GM23338 (cell line): ENCODE data around the gene NEK11. TPM values are rescaled to one million over a fixed set of nuclear protein-coding genes. Genes with fewer than 3 reads are reported as not detected.

Experiments
- ATAC-seq: fragments of 200-7000 bp; cut with Tn5 transposase; 3 replicates; pipeline ENCODE4 v1.9.1; 2020
- DNase-seq: peaks from one replicate; pipeline ENCODE4 v3.0.0-alpha.2; 2015; ENCODE audit warnings: low spot score
- H2AFZ ChIP-seq: fragments of 200-600 bp; sonication (generic); 2 replicates; pipeline ENCODE4 v1.8.0; 2016; ENCODE audit warnings: antibody characterized with exemption, mild to moderate bottlenecking, moderate library complexity
- H3F3A ChIP-seq: fragments of 200-600 bp; sonication (generic); replicated peaks from 2 replicates; pipeline ENCODE4 v1.8.0; 2017; ENCODE audit warnings: antibody characterized with exemption, mixed run types, low read depth
- H3K27ac ChIP-seq: fragments of 200-600 bp; sonication (generic); 2 replicates; pipeline ENCODE4 v1.6.1; 2016; ENCODE audit warnings: low read depth
- H3K27me3 ChIP-seq: fragments of 200-600 bp; sonication (generic); 2 replicates; pipeline ENCODE4 v1.8.0; 2016; ENCODE audit warnings: mild to moderate bottlenecking, mixed run types, moderate library complexity; ENCODE audit not compliant: insufficient read depth
- H3K36me3 ChIP-seq: fragments of 200-600 bp; sonication (generic); 2 replicates; pipeline ENCODE4 v1.8.0; 2016; ENCODE audit warnings: mild to moderate bottlenecking; ENCODE audit not compliant: insufficient read depth
- H3K4me1 ChIP-seq: fragments of 200-600 bp; sonication (generic); 2 replicates; pipeline ENCODE4 v1.8.0; 2016; ENCODE audit warnings: mild to moderate bottlenecking, moderate library complexity; ENCODE audit not compliant: insufficient read depth
- H3K4me2 ChIP-seq: fragments of 200-600 bp; sonication (generic); 2 replicates; pipeline ENCODE4 v1.7.1; 2017; ENCODE audit warnings: mixed run types
- H3K4me3 ChIP-seq: fragments of 200-600 bp; sonication (generic); 2 replicates; pipeline ENCODE4 v1.6.1; 2016; ENCODE audit warnings: mixed run types
- H3K79me2 ChIP-seq: fragments of 200-600 bp; sonication (generic); replicated peaks from 2 replicates; pipeline ENCODE4 v1.8.0; 2017; ENCODE audit warnings: mild to moderate bottlenecking; ENCODE audit not compliant: insufficient read depth
- H3K9me2 ChIP-seq: fragments of 200-600 bp; sonication (generic); 2 replicates; pipeline ENCODE4 v1.8.0; 2017; ENCODE audit not compliant: insufficient read depth
- H4K20me1 ChIP-seq: fragments of 200-600 bp; sonication (generic); replicated peaks from 2 replicates; pipeline ENCODE4 v1.8.0; 2017; ENCODE audit warnings: mild to moderate bottlenecking; ENCODE audit not compliant: insufficient read depth
- H3K27ac Mint-ChIP-seq: 2 replicates; pipeline ENCODE4 v1.8.0; 2020; ENCODE audit warnings: inconsistent platforms, mild to moderate bottlenecking, moderate library complexity, mixed read lengths
- H3K27me3 Mint-ChIP-seq: 3 replicates; pipeline ENCODE4 v1.8.0; 2022; ENCODE audit warnings: low read depth, mild to moderate bottlenecking, moderate library complexity, mixed read lengths, inconsistent platforms; ENCODE audit not compliant: insufficient read depth, poor library complexity
- H3K36me3 Mint-ChIP-seq: 3 replicates; pipeline ENCODE4 v1.8.0; 2021; ENCODE audit warnings: low read depth, mild to moderate bottlenecking, inconsistent platforms, moderate library complexity, mixed read lengths
- H3K4me1 Mint-ChIP-seq: 3 replicates; pipeline ENCODE4 v1.8.0; 2020; ENCODE audit warnings: mild to moderate bottlenecking, inconsistent platforms, mixed read lengths
- H3K4me3 Mint-ChIP-seq: 3 replicates; pipeline ENCODE4 v1.8.0; 2021; ENCODE audit warnings: moderate library complexity, mild to moderate bottlenecking, inconsistent platforms, mixed read lengths
- H3K9me3 Mint-ChIP-seq: 3 replicates; pipeline ENCODE4 v1.8.0; 2020; ENCODE audit warnings: moderate library complexity, mild to moderate bottlenecking, inconsistent platforms, mixed read lengths
- CREB1 ChIP-seq: fragments of 250-450 bp; sonication (Bioruptor Pico); IDR thresholded peaks from 2 replicates; pipeline ENCODE4 v1.5.0; 2020; ENCODE audit warnings: low read depth, mild to moderate bottlenecking, moderate library complexity
- CTCF ChIP-seq, 2 experiments: fragments of 200-600 bp in 1 of 2; sonication (generic) in 1 of 2; conservative IDR thresholded peaks; 2 replicates each; pipeline versions ENCODE4 v1.5.1 to v1.6.1; 2016 to 2017; ENCODE audit warnings: antibody characterized with exemption in 2 of 2, low read depth in 2 of 2, mild to moderate bottlenecking in 2 of 2, moderate library complexity in 1 of 2
- ETS1 ChIP-seq: IDR thresholded peaks from 2 replicates; pipeline ENCODE4 v1.6.1; 2016; ENCODE audit warnings: antibody characterized with exemption
- EZH2 ChIP-seq: fragments of 200-600 bp; sonication (generic); IDR thresholded peaks from one replicate; pipeline ENCODE4 v1.8.0; 2017; ENCODE audit warnings: antibody characterized with exemption, mild to moderate bottlenecking, low read depth; ENCODE audit not compliant: unreplicated experiment
- JUNB ChIP-seq: IDR thresholded peaks from one replicate; pipeline ENCODE4 v1.6.1; 2016; ENCODE audit warnings: antibody characterized with exemption; ENCODE audit not compliant: unreplicated experiment
- NANOG ChIP-seq: IDR thresholded peaks from 2 replicates; pipeline ENCODE4 v1.6.1; 2016; ENCODE audit warnings: antibody characterized with exemption, borderline replicate concordance
- POLR2AphosphoS5 ChIP-seq: IDR thresholded peaks from 2 replicates; pipeline ENCODE4 v1.6.1; 2016; ENCODE audit warnings: antibody characterized with exemption, low read depth
- REST ChIP-seq: IDR thresholded peaks from one replicate; pipeline ENCODE4 v1.6.1; 2018; ENCODE audit warnings: antibody characterized with exemption; ENCODE audit not compliant: unreplicated experiment
- STAT1 ChIP-seq: IDR thresholded peaks from one replicate; pipeline ENCODE4 v1.6.1; 2016; ENCODE audit warnings: antibody characterized with exemption; ENCODE audit not compliant: unreplicated experiment
- ZNF114 ChIP-seq: fragments of 250-450 bp; sonication (Bioruptor Pico); IDR thresholded peaks from 2 replicates; pipeline ENCODE4 v1.5.0; 2020; ENCODE audit warnings: mild to moderate bottlenecking, moderate library complexity
- ZNF462 ChIP-seq: fragments of 250-450 bp; sonication (Bioruptor Pico); IDR thresholded peaks from 2 replicates; pipeline ENCODE4 v1.5.0; 2020; ENCODE audit warnings: mild to moderate bottlenecking, moderate library complexity
- polyA plus RNA-seq: library from polyadenylated mRNA; unstranded; fragments of >200 nt; fragmentation: Nextera tagmentation; extraction: Ambion mirVana; gene quantifications from 2 replicates; pipeline ENCODE4 v1.2.1, GENCODE V29; 2016
- total RNA-seq: library from RNA; depleted of rRNA; stranded (reverse); fragments of >200 nt; shearing (Covaris generic); gene quantifications from 2 replicates; pipeline ENCODE4 v1.2.3, GENCODE V29; 2014

The NEK11 gene
- total and polyA plus RNA-seq, 2 experiments from 2014 or later, result 0.80 to 1.1 TPM

GRCh38 chr3:131223373-131224289 is 197.0 kb downstream of the NEK11 start (continued):
- no peak for TF ChIP-seq ZNF462 (CRISPR knock-in tag)

GRCh38 chr3:131224886-131225550 is 198.3 kb downstream of the NEK11 start:
- Mint-ChIP-seq H3K4me1 (no peaks in the 10 kb centered on the region; the same call in 2 of the 3 replicates), H3K9me3 (no peaks in the 10 kb centered on the region), H3K4me3 (no peak overlapping the region), H3K27ac (no peak overlapping the region), H3K36me3 (no peaks in the 10 kb centered on the region), H3K27me3 (no peaks in the 10 kb centered on the region)
- H3K27me3 ChIP-seq, result no peaks in the 10 kb centered on the region
- no peaks in the 10 kb centered on the region for H3K9me2 ChIP-seq
- no peaks in the 10 kb centered on the region for H3K4me1 ChIP-seq
- no peaks in the 10 kb centered on the region for H3K36me3 ChIP-seq
- no peak for ATAC-seq
- no peak overlapping the region for H2AFZ ChIP-seq
- H3K79me2 ChIP-seq, result no peaks in the 10 kb centered on the region
- no peaks in the 10 kb centered on the region for H3F3A ChIP-seq
- H4K20me1 ChIP-seq, result no peaks in the 10 kb centered on the region
- H3K4me2 ChIP-seq, result no peak overlapping the region
- no peak overlapping the region for H3K27ac ChIP-seq
- H3K4me3 ChIP-seq, result no peak overlapping the region
- no peak for DNase-seq
- TF ChIP-seq CREB1 (CRISPR knock-in tag) (no peak), STAT1 (no peak), JUNB (no peak), NANOG (no peak), CTCF (conservative IDR thresholded peaks at IDR 0.05; ENCODE audit: low read depth in 2 of 2) (no peak), ZNF114 (CRISPR knock-in tag) (no peak), EZH2 (no peak), ETS1 (no peak), REST (no peak), POLR2AphosphoS5 (no peak)
